Colon (tissue), 2 donors: ENCODE measurements around the gene GEMIN2.
"Not testable (repeated sequence)": the region's sequence is repeated elsewhere in the genome, so short reads cannot be mapped to it uniquely, and the experiment has no call there.

Experiments used
- FAIRE-seq: peaks from 2 replicates; lab custom pipeline; 2012; peaks lifted over from hg19 to GRCh38; lab: Jason Lieb, UNC
- donor health status: control.
- donor health status: control.

GEMIN2 gene, protein sequence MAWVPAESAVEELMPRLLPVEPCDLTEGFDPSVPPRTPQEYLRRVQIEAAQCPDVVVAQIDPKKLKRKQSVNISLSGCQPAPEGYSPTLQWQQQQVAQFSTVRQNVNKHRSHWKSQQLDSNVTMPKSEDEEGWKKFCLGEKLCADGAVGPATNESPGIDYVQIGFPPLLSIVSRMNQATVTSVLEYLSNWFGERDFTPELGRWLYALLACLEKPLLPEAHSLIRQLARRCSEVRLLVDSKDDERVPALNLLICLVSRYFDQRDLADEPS

DNA sequence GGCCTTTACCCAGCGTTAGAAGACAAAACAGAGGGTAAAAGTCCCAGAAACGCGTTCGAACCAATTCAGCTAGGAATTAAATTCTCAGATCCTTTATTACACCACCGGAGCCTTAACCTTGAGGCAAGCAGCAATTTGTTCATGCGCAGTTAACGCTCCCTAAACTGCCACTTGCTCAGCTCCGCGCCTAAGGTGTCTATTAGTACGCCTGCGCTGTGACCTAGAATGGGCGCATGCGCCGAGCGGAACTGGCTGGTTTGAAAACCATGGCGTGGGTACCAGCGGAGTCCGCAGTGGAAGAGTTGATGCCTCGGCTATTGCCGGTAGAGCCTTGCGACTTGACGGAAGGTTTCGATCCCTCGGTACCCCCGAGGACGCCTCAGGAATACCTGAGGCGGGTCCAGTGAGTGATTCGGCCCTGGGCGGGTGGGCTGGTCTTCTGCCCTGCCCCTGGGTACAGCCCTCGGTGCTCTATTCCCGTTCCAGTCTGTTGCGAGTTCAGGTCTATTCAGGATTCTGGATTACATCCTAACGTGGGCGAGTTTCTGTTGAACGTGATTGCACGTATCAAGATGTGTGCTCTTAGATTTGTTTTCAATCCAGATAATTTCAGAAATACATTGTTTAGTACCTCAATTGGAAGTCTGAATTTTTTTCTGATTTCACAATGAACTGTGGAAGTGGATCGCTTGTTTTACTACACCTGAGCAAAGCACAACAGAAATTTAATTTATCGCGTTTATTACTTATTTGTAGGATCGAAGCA, at the start of gene GEMIN2:
GEMIN2 (plus strand) TSS at position 251 of the 766 bp plus-strand sequence; CDS start at position 267, 16 bp downstream.
- no peak for FAIRE-seq

DNA sequence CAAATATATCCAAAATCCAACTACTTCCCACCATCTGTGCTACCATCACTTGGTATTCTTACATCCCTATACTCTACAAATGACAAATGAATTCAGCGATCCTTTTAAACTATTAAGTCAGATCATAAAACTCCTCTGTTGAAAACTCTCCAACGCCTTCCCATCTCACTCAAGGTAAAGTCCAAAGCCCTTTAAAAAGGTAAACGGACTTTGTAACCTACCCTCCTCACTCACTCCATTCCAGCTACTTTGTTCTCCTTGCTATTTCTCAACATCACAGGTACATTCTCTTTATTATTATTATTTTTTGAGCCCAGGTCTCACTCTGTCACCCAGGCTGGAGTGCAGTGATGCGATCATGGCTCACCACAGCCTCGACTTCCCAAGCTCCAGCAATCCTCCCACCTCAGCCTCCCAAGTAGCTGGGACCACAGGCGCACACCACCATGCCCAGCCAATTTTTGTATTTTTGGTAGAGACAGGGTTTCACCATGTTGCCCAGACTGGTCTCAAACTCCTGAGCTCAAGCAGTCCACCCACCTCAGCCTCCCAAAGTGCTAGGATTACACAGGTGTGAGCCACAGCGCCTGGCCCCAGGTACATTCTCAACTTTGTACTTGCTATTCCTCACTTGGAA, 44.8 kb upstream of the GEMIN2 start:
- FAIRE-seq, result not testable (repeated sequence)

GRCh38 chr14:39069923-39070322, 44.2 kb upstream of the GEMIN2 start:
- FAIRE-seq, result no peak

DNA sequence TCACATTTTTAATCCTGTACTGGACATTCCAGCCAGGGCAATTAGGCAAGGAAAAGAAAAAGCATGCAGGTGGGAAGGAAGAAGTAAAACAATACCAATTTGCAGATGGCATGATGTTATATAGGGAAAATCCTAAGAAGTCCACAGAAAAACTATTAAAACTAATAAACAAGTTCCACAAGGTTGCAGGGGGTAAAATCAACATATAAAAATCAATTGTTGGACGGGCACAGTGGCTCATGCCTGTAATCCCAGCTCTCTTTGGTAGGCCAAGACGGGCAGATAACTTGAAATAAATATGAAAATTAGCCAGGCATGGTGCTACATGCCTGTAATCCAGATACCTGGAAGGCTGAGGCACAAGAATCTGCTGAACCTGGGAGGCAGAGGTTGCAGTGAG, 43.0 kb upstream of the GEMIN2 start:
- FAIRE-seq, result no peak

DNA sequence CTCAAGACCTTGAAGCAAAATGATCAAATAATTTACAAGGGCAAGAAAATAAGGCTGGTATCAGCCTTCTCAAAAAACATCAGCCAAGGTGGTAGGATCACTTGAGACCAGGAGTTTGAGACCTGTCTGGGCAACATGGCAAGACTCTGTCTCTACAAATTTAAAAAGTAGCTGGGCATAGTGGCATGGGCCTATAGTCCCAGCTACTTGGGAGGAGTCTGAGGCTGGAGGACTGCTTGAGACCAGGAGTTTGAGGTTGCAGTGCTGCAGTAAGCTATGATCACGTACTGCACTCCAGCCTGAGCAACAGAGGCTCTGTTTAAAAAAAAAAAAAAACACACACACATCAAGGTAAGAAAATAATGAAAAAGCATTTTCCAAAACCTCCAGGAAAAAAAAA, 33.2 kb upstream of the GEMIN2 start:
- FAIRE-seq, result no peak

GRCh38 chr14:39083127-39083526, 31.0 kb upstream of the GEMIN2 start:
- FAIRE-seq, result no peak

DNA sequence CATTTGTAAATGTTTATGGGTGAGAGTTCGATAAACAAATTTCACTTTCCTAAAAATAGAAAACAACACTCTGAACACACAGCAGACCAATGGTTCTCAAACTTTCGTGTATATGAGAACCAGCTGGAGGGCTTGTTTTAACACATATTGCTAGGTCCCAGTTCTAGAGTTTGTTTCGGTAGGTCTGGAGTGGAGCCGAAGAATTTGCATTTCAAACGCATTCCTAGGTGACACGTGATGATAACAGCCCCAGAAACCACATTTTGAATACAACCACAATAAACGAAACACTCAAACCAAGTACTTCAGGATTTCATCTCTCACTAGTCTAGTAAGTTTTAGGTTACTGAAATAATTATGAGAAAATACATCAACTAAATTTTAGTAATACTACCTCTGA, 28.2 kb upstream of the GEMIN2 start:
- FAIRE-seq, result no peak

DNA sequence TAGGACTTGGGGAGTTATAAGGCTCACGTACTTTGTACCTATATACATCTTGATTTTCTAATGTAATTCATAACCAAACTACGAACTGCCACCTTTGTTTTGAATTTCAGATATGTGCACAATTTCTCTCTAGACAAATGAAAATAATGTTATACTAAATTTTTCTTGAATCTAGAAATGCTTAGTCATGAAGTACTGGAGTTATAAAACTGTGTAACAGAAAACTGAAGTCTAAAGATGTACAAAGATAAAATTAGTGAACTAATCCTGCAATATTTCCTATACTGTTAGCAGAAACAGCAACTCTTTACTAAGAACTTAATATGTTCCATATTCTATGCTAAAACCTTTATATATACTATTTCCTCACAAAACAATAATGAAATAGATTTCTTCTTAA, 26.6 kb upstream of the GEMIN2 start:
- FAIRE-seq, result no peak

DNA sequence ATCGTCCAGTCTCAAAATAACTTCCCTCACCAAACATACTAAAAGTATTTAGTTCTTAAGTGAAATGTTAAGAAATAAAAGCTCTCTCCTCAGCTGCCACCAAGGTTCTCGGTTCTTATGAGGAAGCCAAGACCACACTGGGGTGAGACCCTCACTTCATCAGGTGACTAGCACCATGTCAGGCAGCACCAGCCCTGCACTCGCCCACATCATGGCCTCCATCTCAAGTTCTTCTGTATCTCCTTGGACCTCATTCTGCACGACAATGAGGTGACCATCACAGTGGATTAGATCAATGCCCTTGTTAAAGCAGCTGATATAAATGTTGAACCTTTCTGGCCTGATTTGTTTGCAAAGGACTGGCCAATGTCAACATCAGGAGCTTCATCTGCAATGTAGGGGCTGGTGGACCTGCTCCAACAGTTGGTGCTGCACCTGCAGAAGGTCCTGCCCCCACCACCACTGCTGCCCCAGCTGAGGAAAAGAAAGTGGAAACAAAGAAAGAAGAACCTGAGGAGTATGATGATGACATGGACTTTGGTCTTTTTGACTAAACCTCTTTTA, 23.5 kb upstream of the GEMIN2 start:
- FAIRE-seq, result no peak

DNA sequence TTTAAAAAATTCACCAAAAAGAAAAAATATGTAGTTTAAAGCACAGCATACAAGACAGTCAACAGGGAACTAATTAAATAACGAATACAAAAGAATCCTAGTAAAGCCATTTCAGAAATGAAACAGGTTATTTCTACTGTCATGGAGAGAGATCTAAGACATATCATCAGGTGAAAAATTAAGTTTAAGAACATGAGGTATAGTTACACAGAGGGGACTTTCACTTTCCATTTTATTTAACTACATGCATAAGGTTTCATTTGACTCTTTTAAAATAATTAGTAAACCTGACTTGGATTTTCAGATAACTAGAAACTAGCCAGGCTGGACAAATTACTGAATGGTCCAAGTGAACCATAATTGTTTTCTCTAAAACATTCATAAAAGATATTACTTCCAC, 22.4 kb upstream of the GEMIN2 start:
- no peak for FAIRE-seq

GRCh38 chr14:39094515-39094914, 19.6 kb upstream of the GEMIN2 start:
- FAIRE-seq, result no peak

DNA sequence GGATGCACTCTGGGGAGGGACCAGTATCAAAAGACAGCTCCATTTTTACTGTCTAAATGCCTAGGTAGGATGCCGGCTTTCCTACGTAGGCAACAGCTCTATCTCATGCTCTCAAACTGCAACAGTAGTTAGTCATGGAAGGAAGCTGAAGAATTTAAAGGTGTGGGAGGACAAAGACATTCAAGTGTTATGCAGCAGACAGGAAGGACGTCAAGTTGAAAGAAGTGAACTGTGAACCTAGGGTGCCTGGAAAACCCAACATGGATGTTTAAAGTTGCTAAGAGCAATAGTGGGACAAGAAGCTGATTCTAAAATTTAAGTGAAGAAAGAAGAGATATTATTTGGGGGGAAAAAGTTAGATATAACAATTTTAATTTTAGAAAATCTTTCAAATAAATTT, 17.0 kb upstream of the GEMIN2 start:
- no peak for FAIRE-seq

DNA sequence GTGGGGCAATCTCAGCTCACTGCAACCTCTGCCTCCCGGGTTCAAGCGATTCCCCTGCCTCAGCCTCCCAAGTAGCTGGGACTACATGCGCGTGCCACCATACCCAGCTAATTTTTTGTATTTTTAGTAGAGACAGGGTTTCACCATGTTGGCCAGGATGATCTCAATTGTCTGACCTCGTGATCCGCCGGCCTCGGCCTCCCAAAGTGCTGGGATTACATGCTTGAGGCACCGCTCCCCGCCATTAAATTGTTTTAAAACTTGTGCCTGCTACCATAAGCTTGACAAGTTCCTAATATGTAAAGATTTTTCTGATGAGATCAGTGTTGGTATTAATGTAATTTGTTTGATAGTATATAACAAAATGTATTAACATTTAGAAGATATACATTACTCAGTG, 14.9 kb upstream of the GEMIN2 start:
- FAIRE-seq, result not testable (repeated sequence)

DNA sequence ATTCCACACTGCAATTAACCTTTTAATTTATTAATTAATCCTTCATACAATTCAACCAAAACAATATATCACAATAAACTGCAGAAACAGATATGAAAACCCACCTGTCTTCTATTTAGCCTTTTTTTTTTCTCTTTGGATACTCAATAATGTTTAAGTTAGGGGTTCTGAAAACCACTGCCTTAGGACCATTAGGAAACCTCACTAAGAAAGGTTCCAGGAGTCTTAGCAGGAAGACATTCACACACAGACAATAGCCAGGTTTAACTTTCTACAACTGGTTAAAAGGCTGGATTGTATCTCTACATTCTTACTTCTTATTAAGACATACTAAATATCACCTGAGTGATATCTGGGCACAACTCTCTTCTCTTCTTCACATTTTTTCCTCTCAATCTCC, 14.4 kb upstream of the GEMIN2 start:
- no peak for FAIRE-seq

DNA sequence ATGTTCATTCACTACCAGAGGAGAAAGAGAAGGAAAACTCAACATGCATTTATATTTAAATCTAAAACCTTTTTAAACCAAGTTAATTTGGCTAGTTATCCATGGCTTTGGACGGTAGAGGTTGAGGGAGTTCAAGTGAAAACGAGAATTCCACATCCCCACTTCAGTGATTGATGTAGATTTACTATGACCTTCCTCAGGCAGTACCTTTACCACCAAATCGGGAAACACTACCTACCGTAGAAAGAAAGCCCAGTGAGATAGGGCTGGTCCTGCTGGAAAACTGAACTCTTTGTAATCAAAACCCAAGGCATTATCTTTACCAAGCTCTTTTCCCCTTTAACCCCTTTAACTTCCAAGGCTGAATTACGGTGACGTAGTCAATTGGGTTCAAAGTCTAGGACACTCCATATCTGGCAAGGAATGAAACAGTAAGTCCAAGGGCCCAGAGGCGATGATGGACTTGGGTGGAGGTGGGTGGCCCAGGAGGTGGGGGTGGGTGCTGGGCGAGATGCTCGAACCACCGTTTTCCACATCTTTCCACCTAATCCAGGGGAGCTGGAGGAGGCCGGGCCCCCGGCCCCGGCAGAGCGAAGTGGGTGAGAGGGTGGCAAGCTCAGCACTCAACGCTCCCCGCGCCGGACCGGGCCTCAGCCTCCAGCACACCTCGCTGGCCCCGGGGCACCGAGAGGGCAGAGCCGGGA, 11.7 kb upstream of the GEMIN2 start:
- FAIRE-seq, result no peak

DNA sequence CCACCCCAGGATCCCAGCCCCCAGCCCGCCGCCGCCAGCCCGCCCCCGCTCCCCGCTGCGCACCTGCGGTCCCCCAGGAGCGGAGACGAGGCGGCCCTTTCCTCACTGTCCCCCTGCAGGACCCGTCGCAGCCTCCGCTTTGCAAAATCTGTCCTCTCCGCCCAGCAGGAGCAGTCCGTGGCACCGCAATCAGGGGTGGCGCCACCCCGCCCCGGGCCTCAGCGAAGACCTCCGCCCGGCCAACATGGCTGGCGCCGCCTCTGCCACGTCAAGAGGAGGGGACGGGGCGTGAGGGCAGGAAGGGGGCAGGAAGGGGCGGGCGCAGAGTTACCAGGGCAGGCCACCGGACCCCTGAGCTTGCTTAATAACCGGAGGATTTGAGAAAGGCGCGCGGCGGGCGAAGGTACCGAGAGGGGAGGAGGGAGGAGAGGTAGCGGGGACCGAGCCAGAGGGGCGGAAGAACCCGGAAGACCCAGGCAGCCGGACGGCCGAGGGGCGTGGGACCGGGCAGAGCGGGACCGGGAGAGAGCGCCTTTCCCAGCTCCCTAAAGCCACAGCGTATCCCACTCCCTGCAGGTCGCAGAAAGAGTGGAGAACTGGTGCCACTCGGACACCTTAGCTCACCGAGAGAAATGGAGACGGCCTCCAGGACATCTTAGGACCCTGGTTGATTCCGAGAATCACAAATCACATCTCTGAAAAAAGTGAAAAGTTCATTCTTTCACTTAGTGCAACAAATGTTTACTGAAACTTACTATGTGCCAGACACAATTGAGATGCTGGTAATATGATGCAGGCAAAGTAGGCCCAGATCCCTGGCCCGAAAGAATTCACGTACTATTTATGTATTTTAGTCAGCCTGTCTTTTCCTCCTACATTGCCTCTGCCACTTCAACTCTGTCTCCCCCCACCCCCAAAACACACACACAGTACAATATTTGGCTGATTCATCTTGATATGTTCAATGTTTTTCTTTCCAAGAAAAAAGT, 10.9 kb upstream of the GEMIN2 start, which contains the start of gene SEC23A:
SEC23A (minus strand) TSS at position 267 of the 989 bp plus-strand sequence. CDS start 7,117 bp downstream, outside the sequence.
- FAIRE-seq, result no peak

DNA sequence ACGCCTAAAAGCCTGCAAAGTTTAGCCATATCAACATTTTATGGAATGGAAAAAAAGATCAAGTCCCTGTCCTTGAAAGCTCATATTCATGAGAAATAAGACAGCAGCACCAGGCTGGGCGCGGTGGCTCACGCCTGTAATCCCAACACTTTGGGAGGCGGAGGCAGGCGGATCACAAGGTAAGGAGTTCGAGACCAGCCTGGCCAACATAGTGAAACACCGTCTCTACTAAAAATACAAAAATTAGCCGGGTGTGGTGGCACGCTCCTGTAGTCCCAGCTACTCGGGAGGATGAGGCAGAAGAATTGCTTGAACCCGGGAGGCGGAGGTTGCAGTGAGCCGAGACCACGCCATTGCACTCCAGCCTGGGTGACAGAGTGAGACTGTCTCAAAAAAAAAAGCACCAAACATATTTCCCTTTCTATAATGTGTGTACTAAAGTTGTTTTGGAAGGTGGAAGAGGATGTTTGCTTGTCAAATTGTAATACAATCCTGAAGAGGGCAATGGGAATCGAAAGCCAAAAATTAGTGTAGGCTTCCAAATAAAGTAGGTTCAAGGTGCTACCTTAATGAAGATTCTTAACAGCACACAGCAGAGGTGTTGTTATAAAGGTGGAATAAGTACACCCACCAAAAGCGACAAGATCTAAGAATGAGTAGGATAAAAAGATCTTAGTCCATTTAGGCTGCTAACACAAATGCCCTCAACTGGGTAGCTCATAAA, 9.9 kb upstream of the GEMIN2 start:
- not testable (repeated sequence) for FAIRE-seq

- no peak for FAIRE-seq
These were observed 6.5 kb upstream of the GEMIN2 start for GRCh38 chr14:39107591-39107996.

DNA sequence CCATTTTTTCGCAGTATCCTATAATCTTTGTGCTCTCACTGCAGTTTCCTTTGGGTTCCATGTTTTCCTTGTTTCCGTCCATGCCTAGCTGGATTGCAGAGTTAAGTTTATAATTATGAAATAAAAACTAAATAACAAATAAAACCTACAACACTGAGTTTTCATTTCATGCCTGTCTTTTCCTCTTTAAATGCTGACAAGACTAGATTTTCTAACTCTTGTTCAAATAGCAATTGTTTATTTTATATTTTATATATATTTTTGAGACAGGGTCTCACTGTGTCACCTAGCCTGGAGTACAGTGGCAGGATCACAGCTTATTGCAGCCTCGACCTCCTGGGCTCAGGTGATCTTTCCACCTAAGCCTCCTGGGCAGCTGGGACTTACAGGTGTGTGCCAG, 5.3 kb upstream of the GEMIN2 start:
- FAIRE-seq, result no peak
